Uterus (tissue), 4 donors: ENCODE results near the gene VAMP4. TPM values are rescaled to one million over a fixed set of nuclear protein-coding genes. Genes with fewer than 3 reads are reported as not detected.

Experiments used
- DNase-seq, 2 donors: peaks; one replicate each; pipeline ENCODE4 v3.0.0-alpha.2; 2019 to 2020
- H3K27ac ChIP-seq, 2 donors: fragments of 200-600 bp; sonication (generic); 1 replicate in 1 of 2; 2 replicates in 1 of 2; pipeline ENCODE4 v1.5.1; 2016 to 2018
- H3K27me3 ChIP-seq, 2 donors: fragments of 200-600 bp; sonication (generic); one replicate each; pipeline ENCODE4 v1.5.1; 2018 to 2019; ENCODE audit warnings: control low read depth in 1 of 2
- H3K36me3 ChIP-seq, 2 donors: fragments of 200-600 bp; sonication (generic); one replicate each; pipeline ENCODE4 v1.5.1; 2019; ENCODE audit warnings: control low read depth in 1 of 2
- H3K4me1 ChIP-seq, 2 donors: fragments of 200-600 bp; sonication (generic); one replicate each; pipeline ENCODE4 v1.5.1; 2018 to 2019; ENCODE audit warnings: control low read depth in 1 of 2
- H3K4me3 ChIP-seq, 2 donors: fragments of 200-600 bp; sonication (generic); 1 replicate in 1 of 2; 2 replicates in 1 of 2; pipeline ENCODE4 v1.5.1; 2018 to 2019; ENCODE audit warnings: mild to moderate bottlenecking in 1 of 2
- H3K9me3 ChIP-seq, 2 donors: fragments of 200-600 bp; sonication (generic); one replicate each; pipeline ENCODE4 v1.5.1; 2019; ENCODE audit warnings: control low read depth in 1 of 2
- POLR2A ChIP-seq, 2 donors: fragments of 450-650 bp; IDR thresholded peaks; one replicate each; pipeline ENCODE4 v1.6.1; 2016; ENCODE audit warnings: antibody characterized with exemption in 2 of 2, mild to moderate bottlenecking in 1 of 2, moderate library complexity in 1 of 2
- intact Hi-C: fragments of 100-400 bp; cut with DNase I; formaldehyde crosslinking; loops from one replicate; pipeline ENCODE4 v1.15.1; 2023; ENCODE audit warnings: low total_unique reads
- total RNA-seq, 4 donors: library from RNA; depleted of rRNA in 3 of 4; stranded (reverse); fragments of >200 nt in 3 of 4; gene quantifications; one replicate each; pipeline versions ENCODE4 v1.1.0 to v1.2.4, GENCODE V29; 2014 to 2023
- TF ChIP-seq, protein P1 (sequence below), 4 experiments: fragments of 200-600 bp in 2 of 4; fragments of 450-650 bp in 2 of 4; sonication (generic) in 2 of 4; IDR thresholded peaks; one replicate each; pipeline ENCODE4 v1.5.1; 2016 to 2019; ENCODE audit warnings: antibody characterized with exemption in 4 of 4, mild to moderate bottlenecking in 2 of 4, moderate library complexity in 1 of 4
- donor health status: DM: yes; HTN: yes; CAD: no.

The VAMP4 gene
- total RNA-seq, 4 donors from 2014 or later, result 8.2 to 30.2 (median 19.5) TPM

- DNase-seq, result no peak
- no peaks in the 10 kb centered on the region for H3K4me1 ChIP-seq
- TF ChIP-seq, protein P1, sequence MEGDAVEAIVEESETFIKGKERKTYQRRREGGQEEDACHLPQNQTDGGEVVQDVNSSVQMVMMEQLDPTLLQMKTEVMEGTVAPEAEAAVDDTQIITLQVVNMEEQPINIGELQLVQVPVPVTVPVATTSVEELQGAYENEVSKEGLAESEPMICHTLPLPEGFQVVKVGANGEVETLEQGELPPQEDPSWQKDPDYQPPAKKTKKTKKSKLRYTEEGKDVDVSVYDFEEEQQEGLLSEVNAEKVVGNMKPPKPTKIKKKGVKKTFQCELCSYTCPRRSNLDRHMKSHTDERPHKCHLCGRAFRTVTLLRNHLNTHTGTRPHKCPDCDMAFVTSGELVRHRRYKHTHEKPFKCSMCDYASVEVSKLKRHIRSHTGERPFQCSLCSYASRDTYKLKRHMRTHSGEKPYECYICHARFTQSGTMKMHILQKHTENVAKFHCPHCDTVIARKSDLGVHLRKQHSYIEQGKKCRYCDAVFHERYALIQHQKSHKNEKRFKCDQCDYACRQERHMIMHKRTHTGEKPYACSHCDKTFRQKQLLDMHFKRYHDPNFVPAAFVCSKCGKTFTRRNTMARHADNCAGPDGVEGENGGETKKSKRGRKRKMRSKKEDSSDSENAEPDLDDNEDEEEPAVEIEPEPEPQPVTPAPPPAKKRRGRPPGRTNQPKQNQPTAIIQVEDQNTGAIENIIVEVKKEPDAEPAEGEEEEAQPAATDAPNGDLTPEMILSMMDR (IDR thresholded peaks at IDR 0.05), result no peak
- no peak for TF ChIP-seq POLR2A (IDR thresholded peaks at IDR 0.05)
- H3K9me3 ChIP-seq, result no peaks in the 10 kb centered on the region
- H3K27ac ChIP-seq, result no peak overlapping the region
- H3K4me3 ChIP-seq, result no peak overlapping the region
- H3K36me3 ChIP-seq, result no peaks in the 10 kb centered on the region
- no peaks in the 10 kb centered on the region for H3K27me3 ChIP-seq
- intact Hi-C loops, result no loop called here
Measured at GRCh38 chr1:171683870-171684269, 58.0 kb downstream of the VAMP4 start.

- Histone ChIP-seq H3K36me3 (no peaks in the 10 kb centered on the region), H3K27ac (no peak overlapping the region), H3K4me1 (no peaks in the 10 kb centered on the region), H3K27me3 (no peaks in the 10 kb centered on the region), H3K4me3 (no peak overlapping the region), H3K9me3 (no peaks in the 10 kb centered on the region)
- intact Hi-C loops, result no loop called here
- no peak for DNase-seq
- TF ChIP-seq POLR2A (IDR thresholded peaks at IDR 0.05), result no peak
- TF ChIP-seq, protein P1 (IDR thresholded peaks at IDR 0.05), result no peak
Measured at GRCh38 chr1:171680339-171680738, 61.5 kb downstream of the VAMP4 start.

GRCh38 chr1:171676823-171677222, 65.0 kb downstream of the VAMP4 start:
- TF ChIP-seq POLR2A (IDR thresholded peaks at IDR 0.05), result no peak
- Histone ChIP-seq H3K4me3 (no peak overlapping the region), H3K27ac (no peak overlapping the region), H3K36me3 (no peaks in the 10 kb centered on the region), H3K27me3 (no peaks in the 10 kb centered on the region), H3K4me1 (no peaks in the 10 kb centered on the region), H3K9me3 (no peaks in the 10 kb centered on the region)
- no peak for DNase-seq
- intact Hi-C loops, result no loop called here

GRCh38 chr1:171674431-171675405, 67.1 kb downstream of the VAMP4 start:
- no peaks in the 10 kb centered on the region for H3K27me3 ChIP-seq
- intact Hi-C loops, result no loop called here
- H3K27ac ChIP-seq, result peak overlapping the region; percentile 44 to 73
- no peaks in the 10 kb centered on the region for H3K9me3 ChIP-seq
- H3K4me1 ChIP-seq, result no peaks in the 10 kb centered on the region
- no peak for DNase-seq
- TF ChIP-seq POLR2A (IDR thresholded peaks at IDR 0.05), result no peak
- TF ChIP-seq, protein P1 (IDR thresholded peaks at IDR 0.05), result no peak
- no peaks in the 10 kb centered on the region for H3K36me3 ChIP-seq
- H3K4me3 ChIP-seq, result no peak overlapping the region

- H3K4me3 ChIP-seq, result no peak overlapping the region
- intact Hi-C loops, result no loop called here
- no peaks in the 10 kb centered on the region for H3K4me1 ChIP-seq
Measured at GRCh38 chr1:171670739-171671138, 71.1 kb downstream of the VAMP4 start.

More at GRCh38 chr1:171670739-171671138, 71.1 kb downstream of the VAMP4 start:
- Histone ChIP-seq H3K9me3 (no peaks in the 10 kb centered on the region), H3K36me3 (no peaks in the 10 kb centered on the region), H3K27ac (no peak overlapping the region), H3K27me3 (no peaks in the 10 kb centered on the region)
- DNase-seq, result no peak
- no peak for TF ChIP-seq POLR2A (IDR thresholded peaks at IDR 0.05)
- TF ChIP-seq, protein P1 (IDR thresholded peaks at IDR 0.05), result no peak
